Gastroesophageal sphincter (tissue), 4 donors: ENCODE measurements around the gene LYRM7. TPM values are rescaled to one million over a fixed set of nuclear protein-coding genes. Genes with fewer than 3 reads are reported as not detected.

Experiments
- ATAC-seq: fragments of 150-250 bp; one replicate; pipeline ENCODE4 v1.9.1; 2016; ENCODE audit warnings: mild to moderate bottlenecking, moderate library complexity
- H3K27ac ChIP-seq, 4 donors: fragments of 200-600 bp; sonication (generic) in 3 of 4; 1 replicate in 3 of 4; 2 replicates in 1 of 4; pipeline ENCODE4 v1.5.1; 2016 to 2019
- H3K27me3 ChIP-seq: fragments of 200-600 bp; sonication (generic); one replicate; pipeline ENCODE4 v1.5.1; 2019
- H3K36me3 ChIP-seq, 2 donors: fragments of 200-600 bp; sonication (generic); one replicate each; pipeline ENCODE4 v1.5.1; 2019; ENCODE audit warnings: control low read depth in 1 of 2
- H3K4me1 ChIP-seq, 3 donors: fragments of 200-600 bp; sonication (generic); 1 replicate in 2 of 3; 2 replicates in 1 of 3; pipeline ENCODE4 v1.5.1; 2016 to 2019; ENCODE audit warnings: control low read depth in 2 of 3
- H3K4me3 ChIP-seq, 2 donors: fragments of 200-600 bp; sonication (generic); one replicate each; pipeline ENCODE4 v1.5.1; 2019; ENCODE audit warnings: mild to moderate bottlenecking in 1 of 2, moderate library complexity in 1 of 2
- H3K9me3 ChIP-seq, 3 donors: fragments of 200-600 bp; sonication (generic); one replicate each; pipeline ENCODE4 v1.5.1; 2017 to 2019; ENCODE audit warnings: control low read depth in 2 of 3
- EP300 ChIP-seq: sonication (generic); formaldehyde crosslinking; IDR thresholded peaks from one replicate; pipeline ENCODE4 v1.6.1; 2017; ENCODE audit warnings: antibody characterized with exemption, mild to moderate bottlenecking
- POLR2A ChIP-seq, 2 donors: fragments of 450-650 bp; IDR thresholded peaks; one replicate each; pipeline ENCODE4 v1.6.1; 2017; ENCODE audit warnings: antibody characterized with exemption in 2 of 2, mild to moderate bottlenecking in 2 of 2, moderate library complexity in 1 of 2
- POLR2AphosphoS5 ChIP-seq: sonication (generic); formaldehyde crosslinking; IDR thresholded peaks from one replicate; pipeline ENCODE4 v1.6.1; 2017; ENCODE audit warnings: antibody characterized with exemption
- WGBS, 2 donors: methylation state at CpG; one replicate each; pipeline ENCODE4 v1.1.5; 2018; ENCODE audit warnings: low coverage in 1 of 2; 5-methylcytosine and 5-hydroxymethylcytosine counted together
- total RNA-seq, 4 donors: library from RNA; depleted of rRNA; stranded (reverse); fragments of >200 nt; gene quantifications; one replicate each; pipeline ENCODE4 v1.1.0, GENCODE V29; 2016
- TF ChIP-seq, protein P1 (sequence below), 4 experiments: fragments of 200-600 bp in 2 of 4; fragments of 450-650 bp in 2 of 4; sonication (generic) in 1 of 4; IDR thresholded peaks; one replicate each; pipeline ENCODE4 v1.5.1; 2017 to 2019; ENCODE audit warnings: antibody characterized with exemption in 4 of 4, mild to moderate bottlenecking in 2 of 4, moderate library complexity in 2 of 4

The LYRM7 gene
- total RNA-seq, 4 donors from 2014 or later, result 5.5 to 36.7 (median 13.2) TPM

GRCh38 chr5:131204964-131205363 is 34.2 kb downstream of the LYRM7 start:
- ATAC-seq, result no peak
- no peak overlapping the region for H3K4me3 ChIP-seq
- no peaks in the 10 kb centered on the region for H3K27me3 ChIP-seq
- H3K9me3 ChIP-seq, result no peaks in the 10 kb centered on the region
- peaks cover 0 to 9% of the 10 kb centered on the region in 2 donors for H3K36me3 ChIP-seq
- WGBS, 2 donors, result 85 to 88% methylated on average over 2 of the region's 2 CpGs
- TF ChIP-seq EP300 (no peak), POLR2A (IDR thresholded peaks at IDR 0.05) (no peak), POLR2AphosphoS5 (no peak)
- TF ChIP-seq, protein P1, sequence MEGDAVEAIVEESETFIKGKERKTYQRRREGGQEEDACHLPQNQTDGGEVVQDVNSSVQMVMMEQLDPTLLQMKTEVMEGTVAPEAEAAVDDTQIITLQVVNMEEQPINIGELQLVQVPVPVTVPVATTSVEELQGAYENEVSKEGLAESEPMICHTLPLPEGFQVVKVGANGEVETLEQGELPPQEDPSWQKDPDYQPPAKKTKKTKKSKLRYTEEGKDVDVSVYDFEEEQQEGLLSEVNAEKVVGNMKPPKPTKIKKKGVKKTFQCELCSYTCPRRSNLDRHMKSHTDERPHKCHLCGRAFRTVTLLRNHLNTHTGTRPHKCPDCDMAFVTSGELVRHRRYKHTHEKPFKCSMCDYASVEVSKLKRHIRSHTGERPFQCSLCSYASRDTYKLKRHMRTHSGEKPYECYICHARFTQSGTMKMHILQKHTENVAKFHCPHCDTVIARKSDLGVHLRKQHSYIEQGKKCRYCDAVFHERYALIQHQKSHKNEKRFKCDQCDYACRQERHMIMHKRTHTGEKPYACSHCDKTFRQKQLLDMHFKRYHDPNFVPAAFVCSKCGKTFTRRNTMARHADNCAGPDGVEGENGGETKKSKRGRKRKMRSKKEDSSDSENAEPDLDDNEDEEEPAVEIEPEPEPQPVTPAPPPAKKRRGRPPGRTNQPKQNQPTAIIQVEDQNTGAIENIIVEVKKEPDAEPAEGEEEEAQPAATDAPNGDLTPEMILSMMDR (IDR thresholded peaks at IDR 0.05), result no peak
- no peaks in the 10 kb centered on the region for H3K4me1 ChIP-seq
- no peak overlapping the region for H3K27ac ChIP-seq

DNA sequence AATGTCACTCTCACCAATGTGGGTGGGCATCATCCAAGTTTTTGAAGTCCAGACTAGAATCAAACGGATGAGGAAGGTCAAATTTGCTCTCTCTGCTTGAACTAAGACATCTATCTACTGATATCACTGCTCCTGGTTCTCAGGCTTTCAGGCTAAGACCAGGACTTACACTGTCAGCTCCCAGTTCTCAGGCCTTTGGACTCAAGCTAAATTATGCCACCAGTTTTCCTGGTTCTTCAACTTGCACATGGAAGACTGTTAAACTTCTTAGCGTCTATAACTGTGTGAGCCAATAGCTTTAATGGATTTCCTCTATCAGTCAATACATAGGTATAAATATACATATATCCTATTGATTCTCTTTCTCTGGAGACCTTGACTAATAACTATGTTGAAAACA is 35.3 kb downstream of the LYRM7 start:
- Histone ChIP-seq H3K4me3 (no peak overlapping the region), H3K27ac (no peak overlapping the region), H3K4me1 (no peaks in the 10 kb centered on the region), H3K36me3 (peaks cover 0 to 3% of the 10 kb centered on the region in 2 donors), H3K9me3 (no peaks in the 10 kb centered on the region), H3K27me3 (no peaks in the 10 kb centered on the region)
- no peak for ATAC-seq
- TF ChIP-seq EP300, result no peak
- TF ChIP-seq, protein P1 (IDR thresholded peaks at IDR 0.05), result no peak
- TF ChIP-seq POLR2A (IDR thresholded peaks at IDR 0.05), result no peak
- TF ChIP-seq POLR2AphosphoS5, result no peak
- 86 to 89% methylated on average over 2 of the region's 2 CpGs for WGBS, 2 donors

- H3K4me1 ChIP-seq, result no peaks in the 10 kb centered on the region
- no peak for ATAC-seq
- WGBS, 2 donors, result 50 to 63% methylated on average over 1 of the region's 1 CpG
- H3K27ac ChIP-seq, result no peak overlapping the region
- H3K9me3 ChIP-seq, result no peaks in the 10 kb centered on the region
- TF ChIP-seq, protein P1 (IDR thresholded peaks at IDR 0.05), result no peak
- TF ChIP-seq POLR2AphosphoS5 (no peak), EP300 (no peak), POLR2A (IDR thresholded peaks at IDR 0.05) (no peak)
- H3K27me3 ChIP-seq, result no peaks in the 10 kb centered on the region
- no peak overlapping the region for H3K4me3 ChIP-seq
- peaks cover 0 to 3% of the 10 kb centered on the region in 2 donors for H3K36me3 ChIP-seq
Measured at GRCh38 chr5:131206772-131207171, 36.0 kb downstream of the LYRM7 start.

- no peak overlapping the region for H3K27ac ChIP-seq
- no peak overlapping the region for H3K4me3 ChIP-seq
- ATAC-seq, result no peak
- WGBS, 2 donors, result 77 to 83% methylated on average over 1 of the region's 1 CpG
- TF ChIP-seq, protein P1 (IDR thresholded peaks at IDR 0.05), result no peak
- TF ChIP-seq EP300 (no peak), POLR2A (IDR thresholded peaks at IDR 0.05) (no peak), POLR2AphosphoS5 (no peak)
- no peaks in the 10 kb centered on the region for H3K9me3 ChIP-seq
- H3K27me3 ChIP-seq, result no peaks in the 10 kb centered on the region
- no peaks in the 10 kb centered on the region for H3K4me1 ChIP-seq
- no peaks in the 10 kb centered on the region for H3K36me3 ChIP-seq
Measured at GRCh38 chr5:131209175-131209505, 38.4 kb downstream of the LYRM7 start.

GRCh38 chr5:131209506-131210150 is 38.9 kb downstream of the LYRM7 start:
- ATAC-seq, result no peak
- H3K9me3 ChIP-seq, result no peaks in the 10 kb centered on the region
- H3K27me3 ChIP-seq, result no peaks in the 10 kb centered on the region
- no peak overlapping the region for H3K4me3 ChIP-seq
- H3K27ac ChIP-seq, result no peak overlapping the region
- H3K36me3 ChIP-seq, result no peaks in the 10 kb centered on the region
- TF ChIP-seq, protein P1 (IDR thresholded peaks at IDR 0.05), result no peak
- TF ChIP-seq POLR2A (IDR thresholded peaks at IDR 0.05) (no peak), EP300 (no peak), POLR2AphosphoS5 (no peak)
- 50 to 58% methylated on average over 3 to 6 of the region's 6 CpGs for WGBS, 2 donors
- H3K4me1 ChIP-seq, result peaks cover 0 to 5% (median 0%) of the 10 kb centered on the region in 3 donors
